ENCODE data around the gene INPP4B.

- TF ChIP-seq CTCF (IDR thresholded peaks at IDR 0.05) (no peak), EZH2 (IDR thresholded peaks at IDR 0.05; ENCODE audit: borderline replicate concordance, insufficient read depth, low read depth, low read length, poor library complexity, severe bottlenecking) (no peak)
These were observed 315.4 kb downstream of the INPP4B start for GRCh38 chr4:142530728-142531127.

All from B cell (primary cell).